ENCODE results near the gene AATK. TPM values are rescaled to one million over a fixed set of nuclear protein-coding genes. Genes with fewer than 3 reads are reported as not detected.
A peak's percentile ranks its signal among the peaks of the same experiment; 100 is the strongest.

AATK gene
- polyA plus RNA-seq, 2 of the 4 experiments (the other 2 are of a cell fraction) = 0.26 to 0.37 TPM

GRCh38 chr17:81095383-81095762 is 70.6 kb downstream of the AATK start:
- H3K4me2 ChIP-seq = peak overlapping the region; percentile 83
- peak in 1 of 2 experiments; percentile 3; a peak in 3 of 6 replicates for ATAC-seq

GRCh38 chr17:81094509-81095382 is 71.3 kb downstream of the AATK start:
- ATAC-seq (peak; percentile 59 to 65), DNase-seq (ENCODE audit: low read depth in 1 of 2, low spot score in 1 of 2) (peak; percentile 91 to 95), FAIRE-seq (no peak)
- ChIA-PET POLR2A (interaction anchor here (1.1 to 1.7 kb wide), 3 partner anchors 59 to 144 kb away, joined by 3 to 9 read pairs (median 5); partner anchors contain the start of genes BAIAP2, NDUFAF8 and TEPSIN), CTCF (interaction anchor here (0.6 to 17.4 kb wide), 14 partner anchors 9 to 395 kb away, joined by 3 to 880 read pairs (median 4); partner anchors contain the start of gene BAIAP2)
- Histone ChIP-seq H3K4me3 (no peak overlapping the region), H3K9me3 (no peaks in the 10 kb centered on the region), H3K4me2 (peak overlapping the region; percentile 83), H3K4me1 (peaks cover 72% of the 10 kb centered on the region), H3K27ac (peak overlapping the region; percentile 87 to 92)
- 64% methylated on average over 24 of the region's 33 CpGs for WGBS (ENCODE audit: missing lambda C conversion rate)
- TF ChIP-seq RFX5 (IDR thresholded peaks at IDR 0.05) (no peak), SREBF2 (IDR thresholded peaks at IDR 0.05) (no peak), USF2 (IDR thresholded peaks at IDR 0.05) (peak; percentile 55), KDM1A (IDR thresholded peaks at IDR 0.05; ENCODE audit: low read depth) (no peak), ATOH8 (CRISPR knock-in tag; IDR thresholded peaks at IDR 0.05; ENCODE audit: low read depth) (peak; percentile 55; the same call in 1 of the 2 replicates), PBX3 (IDR thresholded peaks at IDR 0.05) (no peak), KDM5A (IDR thresholded peaks at IDR 0.05) (no peak), POLR2AphosphoS2 (conservative IDR thresholded peaks at IDR 0.05; ENCODE audit: low read length) (no peak), FOSB (CRISPR knock-in tag; IDR thresholded peaks at IDR 0.05) (no peak), RCOR1 (IDR thresholded peaks at IDR 0.05; ENCODE audit: low read depth, low read length) (no peak), MYC (IDR thresholded peaks at IDR 0.05; ENCODE audit: borderline replicate concordance, low read length) (no peak), REST (IDR thresholded peaks at IDR 0.05) (no peak), RAD21 (conservative IDR thresholded peaks at IDR 0.05 in 1 of 2, IDR thresholded peaks at IDR 0.05 in 1 of 2) (peak in 1 of 2 experiments; percentile 12; a peak in 1 of 5 replicates), ELK1 (IDR thresholded peaks at IDR 0.05; ENCODE audit: low read depth, low read length) (no peak), PHF8 (IDR thresholded peaks at IDR 0.05; ENCODE audit: borderline replicate concordance, low read depth) (no peak)

More at GRCh38 chr17:81095383-81095762, 70.6 kb downstream of the AATK start:
- FAIRE-seq (no peak), DNase-seq (ENCODE audit: low read depth in 1 of 2, low spot score in 1 of 2) (no peak)
- peaks cover 72% of the 10 kb centered on the region for H3K4me1 ChIP-seq
- TF ChIP-seq CTCF (IDR thresholded peaks at IDR 0.05) = no peak
- 0 out of 2 replicates have a peak, but pooled peaks have one; percentile 20 for TF ChIP-seq FOSB (CRISPR knock-in tag; IDR thresholded peaks at IDR 0.05)
- TF ChIP-seq RARB (CRISPR knock-in tag; IDR thresholded peaks at IDR 0.05) = no peak
- no peak for TF ChIP-seq E2F6 (IDR thresholded peaks at IDR 0.05; ENCODE audit: borderline replicate concordance, low read depth)
- peak; percentile 47 for TF ChIP-seq MAFK (IDR thresholded peaks at IDR 0.05; ENCODE audit: partially characterized antibody)
- peak overlapping the region; percentile 87 to 92 for H3K27ac ChIP-seq
- no peak overlapping the region for H3K4me3 ChIP-seq
- no peaks in the 10 kb centered on the region for H3K9me3 ChIP-seq
- ChIA-PET CTCF (interaction anchor here (0.6 to 17.4 kb wide), 9 partner anchors 8 to 111 kb away, joined by 3 to 880 read pairs (median 8); partner anchors contain the start of gene BAIAP2), POLR2A (interaction anchor here (1.1 to 1.7 kb wide), 3 partner anchors 60 to 144 kb away, joined by 3 to 9 read pairs (median 5); partner anchors contain the start of genes BAIAP2, NDUFAF8 and TEPSIN)
- WGBS (ENCODE audit: missing lambda C conversion rate) = 88% methylated on average over 10 of the region's 13 CpGs

Data from A549 (cell line).